HepG2 (cell line): ENCODE data around the gene MYO18B. TPM values are rescaled to one million over a fixed set of nuclear protein-coding genes. Genes with fewer than 3 reads are reported as not detected.

Source experiments
- BHLHE40 ChIP-seq: IDR thresholded peaks from 2 replicates; pipeline ENCODE4 v1.6.1; 2011; ENCODE audit warnings: low read length, improper control_type of control experiment
- CBFB ChIP-seq: sonication (generic); formaldehyde crosslinking; IDR thresholded peaks from 2 replicates; pipeline ENCODE4 v1.4.0; 2020; ENCODE audit warnings: missing genetic modification reagents
- HMG20B ChIP-seq: conservative IDR thresholded peaks from 2 replicates; pipeline ENCODE4 v1.6.1; 2016; ENCODE audit warnings: missing genetic modification reagents, missing compliant biosample characterization
- IKZF4 ChIP-seq: sonication (generic); formaldehyde crosslinking; IDR thresholded peaks from 2 replicates; pipeline ENCODE4 v1.5.1; 2020; ENCODE audit warnings: borderline replicate concordance, mild to moderate bottlenecking, low read depth, missing genetic modification reagents; ENCODE audit errors: not compliant biosample characterization
- MAFF ChIP-seq: IDR thresholded peaks from 2 replicates; pipeline ENCODE4 v1.6.1; 2011; ENCODE audit warnings: low read depth, low read length, improper control_type of control experiment
- NFRKB ChIP-seq: fragments of 450-650 bp; IDR thresholded peaks from 2 replicates; pipeline ENCODE4 v1.6.1; 2017
- NR1H2 ChIP-seq: sonication (generic); formaldehyde crosslinking; IDR thresholded peaks from 2 replicates; pipeline ENCODE4 v1.8.1; 2022; ENCODE audit warnings: low read depth, missing genetic modification reagents, borderline replicate concordance
- RCOR2 ChIP-seq: IDR thresholded peaks from 2 replicates; pipeline ENCODE4 v1.6.1; 2016; ENCODE audit warnings: missing biosample characterization, missing genetic modification reagents
- TCF7L2 ChIP-seq: IDR thresholded peaks from 2 replicates; pipeline ENCODE4 v1.6.1; 2011; ENCODE audit warnings: mild to moderate bottlenecking, low read depth, low read length, moderate library complexity
- ZMAT3 ChIP-seq: sonication (generic); formaldehyde crosslinking; conservative IDR thresholded peaks from 2 replicates; pipeline ENCODE4 v1.7.0; 2021; ENCODE audit warnings: missing genetic modification reagents
- ZMYM2 ChIP-seq: sonication (generic); formaldehyde crosslinking; IDR thresholded peaks from 2 replicates; pipeline ENCODE4 v1.8.0; 2022; ENCODE audit warnings: mild to moderate bottlenecking, missing genetic modification reagents
- ZNF20 ChIP-seq: sonication (generic); formaldehyde crosslinking; IDR thresholded peaks from 2 replicates; pipeline ENCODE4 v1.4.0; 2020; ENCODE audit warnings: mild to moderate bottlenecking, moderate library complexity, missing genetic modification reagents
- ZNF484 ChIP-seq: sonication (generic); formaldehyde crosslinking; IDR thresholded peaks from 2 replicates; pipeline ENCODE4 v1.5.1; 2020; ENCODE audit warnings: mild to moderate bottlenecking, low read depth, missing genetic modification reagents, borderline replicate concordance
- ZNF766 ChIP-seq: sonication (generic); formaldehyde crosslinking; IDR thresholded peaks from 2 replicates; pipeline ENCODE4 v1.5.0; 2020; ENCODE audit warnings: missing genetic modification reagents, borderline replicate concordance
- ZSCAN30 ChIP-seq: sonication (generic); formaldehyde crosslinking; IDR thresholded peaks from 2 replicates; pipeline ENCODE4 v1.5.0; 2020; ENCODE audit warnings: mild to moderate bottlenecking, missing genetic modification reagents
- polyA plus RNA-seq, 8 experiments: library from polyadenylated mRNA; depleted of rRNA in 3 of 8; stranded (reverse) in 7 of 8; unstranded in 1 of 8; fragments of >200 nt; fragmentation: Illumina TruSeq in 4 of 8; extraction: Trizol in 4 of 8; gene quantifications; 2 replicates each; pipeline versions ENCODE4 v1.2.1 to v1.2.3, GENCODE V29; 2011 to 2016; ENCODE audit warnings: low read depth in 4 of 8, missing spikeins in 1 of 8, mixed read lengths in 1 of 8; ENCODE audit not compliant: insufficient read depth in 1 of 8
- total RNA-seq, 5 experiments: library from RNA; depleted of rRNA; stranded (reverse); fragments of >200 nt; fragmentation: Illumina TruSeq; extraction: Trizol; gene quantifications; 2 replicates each; pipeline ENCODE4 v1.2.3, GENCODE V29; 2016; ENCODE audit warnings: low read depth in 1 of 5
- TF ChIP-seq, protein P1 (sequence below): sonication (generic); formaldehyde crosslinking; IDR thresholded peaks from 2 replicates; pipeline ENCODE4 v1.4.0; 2020; ENCODE audit warnings: missing genetic modification reagents, mild to moderate bottlenecking, borderline replicate concordance
- TF ChIP-seq, protein P2 (sequence below), 2 experiments: fragments of 450-650 bp in 1 of 2; sonication (generic) in 1 of 2; formaldehyde crosslinking in 1 of 2; IDR thresholded peaks; 2 replicates each; pipeline versions ENCODE4 v1.6.1 to v1.8.0; 2016 to 2022; ENCODE audit warnings: antibody characterized with exemption in 1 of 2, mild to moderate bottlenecking in 1 of 2, missing genetic modification reagents in 1 of 2
- TF ChIP-seq, protein P3 (sequence below): sonication (generic); formaldehyde crosslinking; IDR thresholded peaks from 2 replicates; pipeline ENCODE4 v1.5.0; 2020; ENCODE audit warnings: missing genetic modification reagents

The MYO18B gene
- total and polyA plus RNA-seq, 2 of the 13 experiments (the other 11 are each of a cell fraction or from before 2014, with no cell fraction given), result 0.01 TPM; not detected in 1

DNA sequence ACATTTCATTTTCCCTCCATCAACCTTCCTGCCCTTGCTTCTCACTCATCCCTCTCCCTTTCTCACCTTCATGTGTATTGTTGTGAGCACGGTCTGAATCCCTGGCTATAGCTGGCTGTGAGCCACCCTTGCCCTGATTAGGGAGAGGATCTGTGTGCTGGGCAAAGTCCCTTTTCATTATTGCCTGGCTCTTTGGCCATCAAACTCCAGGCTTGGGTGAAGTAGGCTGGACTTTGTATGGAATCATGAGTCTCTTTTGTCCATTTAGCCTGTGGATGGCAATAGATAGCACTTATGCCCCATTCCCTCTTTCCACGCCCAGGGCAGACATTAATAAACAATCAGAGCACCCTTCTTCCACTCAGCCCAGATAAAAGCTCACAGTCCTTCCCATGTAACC lies 6.7 kb downstream of the MYO18B start (continued):
- TF ChIP-seq, protein P1, sequence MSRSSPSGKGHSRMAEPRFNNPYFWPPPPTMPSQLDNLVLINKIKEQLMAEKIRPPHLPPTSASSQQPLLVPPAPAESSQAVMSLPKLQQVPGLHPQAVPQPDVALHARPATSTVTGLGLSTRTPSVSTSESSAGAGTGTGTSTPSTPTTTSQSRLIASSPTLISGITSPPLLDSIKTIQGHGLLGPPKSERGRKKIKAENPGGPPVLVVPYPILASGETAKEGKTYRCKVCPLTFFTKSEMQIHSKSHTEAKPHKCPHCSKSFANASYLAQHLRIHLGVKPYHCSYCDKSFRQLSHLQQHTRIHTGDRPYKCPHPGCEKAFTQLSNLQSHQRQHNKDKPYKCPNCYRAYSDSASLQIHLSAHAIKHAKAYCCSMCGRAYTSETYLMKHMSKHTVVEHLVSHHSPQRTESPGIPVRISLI, result no peak
- TF ChIP-seq BHLHE40 (0 out of 2 replicates have a peak, but pooled peaks have one; percentile 23), CBFB (no peak), NFRKB (no peak), ZNF766 (CRISPR knock-in tag) (no peak), MAFF (no peak), RCOR2 (peak; percentile 68; the same call in 1 of the 2 replicates), TCF7L2 (no peak), ZNF484 (CRISPR knock-in tag) (no peak), NR1H2 (CRISPR knock-in tag) (no peak), ZNF20 (no peak), IKZF4 (CRISPR knock-in tag) (no peak), ZMAT3 (CRISPR knock-in tag) (no peak), HMG20B (CRISPR knock-in tag) (0 out of 2 replicates have a peak, but pooled peaks have one; percentile 20), ZSCAN30 (CRISPR knock-in tag) (no peak), ZMYM2 (CRISPR knock-in tag) (no peak)
- TF ChIP-seq, protein P2, sequence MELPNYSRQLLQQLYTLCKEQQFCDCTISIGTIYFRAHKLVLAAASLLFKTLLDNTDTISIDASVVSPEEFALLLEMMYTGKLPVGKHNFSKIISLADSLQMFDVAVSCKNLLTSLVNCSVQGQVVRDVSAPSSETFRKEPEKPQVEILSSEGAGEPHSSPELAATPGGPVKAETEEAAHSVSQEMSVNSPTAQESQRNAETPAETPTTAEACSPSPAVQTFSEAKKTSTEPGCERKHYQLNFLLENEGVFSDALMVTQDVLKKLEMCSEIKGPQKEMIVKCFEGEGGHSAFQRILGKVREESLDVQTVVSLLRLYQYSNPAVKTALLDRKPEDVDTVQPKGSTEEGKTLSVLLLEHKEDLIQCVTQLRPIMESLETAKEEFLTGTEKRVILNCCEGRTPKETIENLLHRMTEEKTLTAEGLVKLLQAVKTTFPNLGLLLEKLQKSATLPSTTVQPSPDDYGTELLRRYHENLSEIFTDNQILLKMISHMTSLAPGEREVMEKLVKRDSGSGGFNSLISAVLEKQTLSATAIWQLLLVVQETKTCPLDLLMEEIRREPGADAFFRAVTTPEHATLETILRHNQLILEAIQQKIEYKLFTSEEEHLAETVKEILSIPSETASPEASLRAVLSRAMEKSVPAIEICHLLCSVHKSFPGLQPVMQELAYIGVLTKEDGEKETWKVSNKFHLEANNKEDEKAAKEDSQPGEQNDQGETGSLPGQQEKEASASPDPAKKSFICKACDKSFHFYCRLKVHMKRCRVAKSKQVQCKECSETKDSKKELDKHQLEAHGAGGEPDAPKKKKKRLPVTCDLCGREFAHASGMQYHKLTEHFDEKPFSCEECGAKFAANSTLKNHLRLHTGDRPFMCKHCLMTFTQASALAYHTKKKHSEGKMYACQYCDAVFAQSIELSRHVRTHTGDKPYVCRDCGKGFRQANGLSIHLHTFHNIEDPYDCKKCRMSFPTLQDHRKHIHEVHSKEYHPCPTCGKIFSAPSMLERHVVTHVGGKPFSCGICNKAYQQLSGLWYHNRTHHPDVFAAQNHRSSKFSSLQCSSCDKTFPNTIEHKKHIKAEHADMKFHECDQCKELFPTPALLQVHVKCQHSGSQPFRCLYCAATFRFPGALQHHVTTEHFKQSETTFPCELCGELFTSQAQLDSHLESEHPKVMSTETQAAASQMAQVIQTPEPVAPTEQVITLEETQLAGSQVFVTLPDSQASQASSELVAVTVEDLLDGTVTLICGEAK (IDR thresholded peaks at IDR 0.05), result no peak
- TF ChIP-seq, protein P2 (CRISPR knock-in tag; IDR thresholded peaks at IDR 0.05), result no peak
- TF ChIP-seq, protein P3, sequence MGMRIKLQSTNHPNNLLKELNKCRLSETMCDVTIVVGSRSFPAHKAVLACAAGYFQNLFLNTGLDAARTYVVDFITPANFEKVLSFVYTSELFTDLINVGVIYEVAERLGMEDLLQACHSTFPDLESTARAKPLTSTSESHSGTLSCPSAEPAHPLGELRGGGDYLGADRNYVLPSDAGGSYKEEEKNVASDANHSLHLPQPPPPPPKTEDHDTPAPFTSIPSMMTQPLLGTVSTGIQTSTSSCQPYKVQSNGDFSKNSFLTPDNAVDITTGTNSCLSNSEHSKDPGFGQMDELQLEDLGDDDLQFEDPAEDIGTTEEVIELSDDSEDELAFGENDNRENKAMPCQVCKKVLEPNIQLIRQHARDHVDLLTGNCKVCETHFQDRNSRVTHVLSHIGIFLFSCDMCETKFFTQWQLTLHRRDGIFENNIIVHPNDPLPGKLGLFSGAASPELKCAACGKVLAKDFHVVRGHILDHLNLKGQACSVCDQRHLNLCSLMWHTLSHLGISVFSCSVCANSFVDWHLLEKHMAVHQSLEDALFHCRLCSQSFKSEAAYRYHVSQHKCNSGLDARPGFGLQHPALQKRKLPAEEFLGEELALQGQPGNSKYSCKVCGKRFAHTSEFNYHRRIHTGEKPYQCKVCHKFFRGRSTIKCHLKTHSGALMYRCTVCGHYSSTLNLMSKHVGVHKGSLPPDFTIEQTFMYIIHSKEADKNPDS (CRISPR knock-in tag), result no peak
